Activated CD4-positive, CD25-positive, alpha-beta regulatory T cell (primary cell): ENCODE data around the gene CCDC192.
"Not testable (repeated sequence)": the region's sequence is repeated elsewhere in the genome, so short reads cannot be mapped to it uniquely, and the experiment has no call there.

Experiments
- DNase-seq, 4 experiments: peaks; one replicate each; lab custom pipeline; 2025; lab: John Stamatoyannopoulos, UW

Gene CCDC192

DNA sequence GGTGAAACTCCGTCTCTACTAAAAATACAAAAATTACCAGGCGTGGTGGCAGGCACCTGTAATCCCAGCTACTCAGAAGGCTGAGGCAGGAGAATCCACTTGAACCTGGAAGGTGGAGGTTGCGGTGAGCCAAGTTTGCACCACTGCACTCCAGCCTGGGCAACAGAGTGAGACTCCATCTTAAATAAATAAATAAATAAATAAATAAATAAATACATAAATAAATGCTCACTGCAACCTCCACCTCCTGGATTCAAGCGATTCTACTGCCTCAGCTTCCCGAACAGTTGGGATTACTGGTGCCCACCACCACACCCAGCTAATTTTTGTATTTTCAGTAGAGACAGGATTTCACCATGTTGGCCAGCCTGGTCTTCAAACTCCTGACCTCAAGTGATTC, 144.4 kb downstream of the CCDC192 start:
- DNase-seq = not testable (repeated sequence)

DNA sequence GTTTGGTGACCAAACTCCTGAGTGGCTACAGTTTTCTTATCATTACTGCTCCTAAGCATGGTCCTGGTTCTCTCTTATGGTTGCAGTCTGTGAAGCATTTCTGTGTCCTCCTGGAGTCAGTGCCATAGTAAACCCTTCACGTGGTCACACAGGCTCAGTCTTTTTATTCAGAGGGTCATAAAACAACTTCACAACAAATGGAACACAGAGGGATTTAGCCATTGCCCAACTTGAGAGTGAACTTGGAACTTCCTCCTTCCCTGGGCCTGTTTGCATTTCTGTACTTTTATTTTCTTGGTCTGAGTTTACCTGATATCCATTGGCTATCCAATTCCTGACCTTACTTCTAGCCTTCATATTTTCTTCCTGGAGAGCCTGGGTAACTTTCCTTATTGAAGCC, 144.9 kb downstream of the CCDC192 start:
- DNase-seq = no peak

DNA sequence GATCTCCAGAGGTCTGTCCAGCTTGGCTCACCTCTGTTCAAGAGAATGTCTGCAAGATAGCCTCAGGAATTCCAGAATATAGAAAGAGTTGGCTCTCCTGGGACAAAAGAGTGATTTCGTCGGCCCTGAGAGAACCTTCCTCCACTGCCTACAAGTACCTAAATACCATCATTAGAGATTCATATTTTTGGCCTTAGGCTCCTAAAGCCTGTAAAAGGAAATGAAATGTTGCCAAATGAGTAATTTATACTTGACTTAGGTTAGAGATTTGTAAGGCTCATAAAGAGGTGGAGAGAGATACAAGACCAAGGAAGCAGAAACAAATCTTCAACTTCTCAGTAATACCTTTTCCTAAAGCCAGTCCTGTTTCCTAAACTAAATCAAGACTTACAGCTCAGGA, 146.2 kb downstream of the CCDC192 start:
- no peak for DNase-seq

DNA sequence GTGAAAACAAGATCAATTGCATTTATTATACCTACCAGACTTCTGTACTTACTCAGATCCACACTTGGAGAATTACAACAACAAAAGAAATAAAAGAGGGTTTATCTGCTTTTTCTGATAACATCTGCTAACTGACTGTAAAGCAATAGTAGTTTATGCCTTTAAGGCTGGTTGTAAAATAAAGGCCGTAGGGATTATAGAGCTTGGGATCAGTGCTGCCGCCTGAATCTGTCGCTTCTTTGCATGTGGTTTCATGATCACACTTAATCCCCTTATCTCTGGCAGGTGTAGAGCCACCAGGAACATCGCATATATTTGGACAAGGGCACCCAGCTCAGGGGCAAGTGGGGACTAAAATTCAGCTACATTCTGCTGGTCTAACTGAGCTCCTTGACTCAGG, 146.7 kb downstream of the CCDC192 start:
- DNase-seq = no peak

DNA sequence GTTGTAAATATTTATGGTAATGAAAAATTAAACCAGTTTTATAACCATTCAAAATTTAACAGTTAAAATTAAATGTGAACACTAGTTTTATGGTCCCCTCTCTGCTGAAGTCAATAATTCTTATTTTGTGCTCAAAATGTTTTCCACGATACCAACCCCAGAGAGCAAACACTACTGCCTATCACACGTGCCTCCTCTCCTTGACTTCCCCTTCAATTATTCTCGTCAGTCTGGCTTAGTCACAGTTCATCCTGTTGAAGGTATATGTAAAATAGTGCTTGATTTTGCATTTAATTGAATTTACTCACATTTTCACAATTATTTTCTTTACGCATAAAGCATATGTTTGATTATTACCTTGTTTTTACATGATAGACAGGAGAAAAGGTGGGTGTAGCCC, 148.8 kb downstream of the CCDC192 start:
- DNase-seq = no peak

DNA sequence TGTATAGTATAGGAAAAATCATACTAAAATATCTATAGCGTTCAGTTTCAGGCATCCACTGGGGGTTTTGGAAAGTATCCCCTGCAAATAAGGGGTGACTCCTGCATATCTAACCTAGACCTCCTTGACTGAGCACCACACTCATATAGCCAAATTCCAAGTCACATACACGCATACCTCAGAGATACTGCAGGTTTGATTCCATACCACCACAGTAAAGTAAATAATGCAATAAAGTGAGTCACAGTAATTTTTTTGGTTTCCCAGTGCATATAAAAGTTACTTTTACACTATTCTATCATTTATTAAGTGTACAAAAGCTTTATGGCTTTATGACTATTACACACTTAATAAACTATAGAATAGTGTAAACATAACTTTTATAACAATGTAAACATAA, 151.3 kb downstream of the CCDC192 start:
- no peak for DNase-seq

DNA sequence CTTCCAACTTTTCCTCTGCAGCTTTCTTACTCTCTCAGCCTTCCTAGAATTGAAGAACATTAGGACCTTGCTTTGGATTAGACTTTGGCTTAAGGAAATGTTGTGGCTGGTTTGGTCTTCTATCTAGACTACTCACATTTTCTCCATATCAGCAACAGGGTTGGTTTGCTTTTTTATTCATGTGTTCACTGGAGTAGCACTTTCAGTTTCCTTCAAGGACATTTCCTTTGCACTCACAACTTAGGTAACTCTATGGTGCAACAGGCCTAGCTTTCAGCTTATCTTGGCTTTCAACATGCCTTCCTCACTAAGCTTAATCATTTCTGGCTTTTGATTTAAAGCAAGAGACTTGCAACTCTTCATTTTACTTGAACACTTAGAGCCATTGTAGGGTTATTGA, 153.1 kb downstream of the CCDC192 start:
- no peak for DNase-seq

DNA sequence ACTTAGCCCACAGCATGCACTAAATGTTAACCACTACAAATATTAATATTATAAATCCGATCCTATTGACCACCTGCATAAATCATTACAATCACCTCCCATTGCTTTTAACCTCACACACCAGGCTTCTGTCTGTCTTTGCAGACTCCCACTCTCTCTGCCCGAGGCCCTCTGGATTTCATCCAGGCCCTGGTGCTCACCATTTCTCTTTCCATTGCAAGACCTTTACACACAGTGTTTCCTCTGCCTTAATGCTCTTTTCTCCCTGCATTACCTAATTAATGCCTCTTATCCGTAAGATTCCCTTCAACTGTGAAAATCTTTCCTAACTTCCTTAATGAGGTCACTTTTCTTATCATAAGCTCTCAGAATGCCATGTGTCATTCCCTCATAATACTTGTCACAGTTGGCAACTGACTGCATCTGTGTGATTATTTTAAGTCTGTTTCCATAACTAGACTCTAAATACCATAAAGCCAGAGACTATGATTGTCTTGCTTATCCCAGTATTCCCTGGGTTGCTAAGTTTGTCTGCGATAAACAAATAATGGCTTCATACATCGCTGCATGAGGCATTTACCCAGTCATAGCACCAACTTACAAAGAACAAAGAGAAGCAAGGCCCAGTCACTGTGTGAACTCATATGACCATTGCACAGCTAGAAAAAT, 155.1 kb downstream of the CCDC192 start:
- DNase-seq = no peak

DNA sequence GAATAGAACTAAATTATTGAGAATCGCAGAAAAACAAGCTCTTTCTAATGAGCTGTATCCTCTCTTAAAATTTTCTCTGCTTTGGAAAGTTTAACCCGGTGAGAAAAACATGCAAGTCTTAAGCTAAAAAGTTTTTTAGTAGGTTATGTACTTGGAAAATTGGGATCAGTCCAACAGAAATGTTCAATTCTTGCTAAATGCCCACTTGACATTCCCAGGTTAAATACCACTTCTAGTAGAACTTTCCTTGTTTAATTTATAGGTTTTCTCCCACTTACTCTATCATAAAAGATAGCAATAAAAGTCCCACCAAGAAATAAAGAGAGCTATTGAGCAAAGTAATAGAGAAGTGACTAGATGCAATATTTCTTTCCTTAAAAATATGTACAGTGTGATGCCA, 157.1 kb downstream of the CCDC192 start:
- no peak for DNase-seq

DNA sequence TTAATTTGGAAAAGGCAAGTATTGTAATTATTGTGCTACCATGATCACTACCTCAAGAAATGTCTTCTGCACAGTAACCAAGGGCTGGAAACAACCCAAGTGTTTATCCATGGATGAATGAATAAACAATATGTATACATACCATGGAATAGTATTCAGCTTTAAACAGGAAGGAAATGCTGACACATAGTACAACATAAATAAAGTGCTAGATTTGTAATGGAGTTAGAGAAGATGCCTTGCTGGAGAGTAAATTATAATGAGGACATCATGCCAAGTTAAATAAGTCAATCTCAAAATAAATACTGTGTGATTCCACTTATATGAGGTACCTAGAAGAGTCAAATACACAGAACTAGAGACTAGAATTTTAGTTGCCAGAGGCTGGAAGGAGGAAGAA, 160.0 kb downstream of the CCDC192 start:
- DNase-seq = no peak

DNA sequence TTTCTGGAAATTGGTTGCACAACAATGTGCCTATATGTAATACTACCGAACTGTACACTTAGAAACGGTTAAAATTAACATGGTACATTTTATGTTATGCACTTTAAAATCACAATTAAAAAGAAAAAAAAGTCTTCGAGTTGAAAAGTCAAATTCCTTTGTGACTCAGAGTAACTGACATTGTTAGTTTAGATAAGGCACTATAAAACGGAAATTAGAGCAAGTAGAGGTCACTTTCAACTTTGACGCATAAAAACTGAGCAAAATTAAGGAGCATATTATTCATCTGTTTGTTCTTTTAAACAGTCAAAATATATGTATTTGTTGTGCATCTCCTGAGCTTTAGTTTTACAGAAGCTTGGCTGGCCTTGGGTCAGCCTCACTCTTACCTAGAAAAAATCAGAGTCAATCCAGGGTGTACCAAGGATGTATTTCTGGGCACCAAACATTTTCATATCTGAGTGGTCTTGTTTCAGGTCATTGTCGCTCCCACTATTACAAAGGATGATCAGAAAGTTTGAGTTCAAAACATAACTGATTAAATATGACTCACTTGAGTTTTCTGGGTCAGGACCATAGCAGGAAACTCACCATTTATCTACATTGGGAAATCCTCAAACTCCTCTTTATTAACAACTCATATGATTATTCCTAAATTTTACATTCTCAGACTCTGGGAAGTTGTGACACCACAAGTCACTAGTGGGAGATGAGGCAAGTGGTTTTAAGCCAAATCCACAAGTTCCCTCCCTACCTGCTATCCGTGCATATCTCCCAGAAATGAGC, 160.6 kb downstream of the CCDC192 start:
- DNase-seq = no peak

DNA sequence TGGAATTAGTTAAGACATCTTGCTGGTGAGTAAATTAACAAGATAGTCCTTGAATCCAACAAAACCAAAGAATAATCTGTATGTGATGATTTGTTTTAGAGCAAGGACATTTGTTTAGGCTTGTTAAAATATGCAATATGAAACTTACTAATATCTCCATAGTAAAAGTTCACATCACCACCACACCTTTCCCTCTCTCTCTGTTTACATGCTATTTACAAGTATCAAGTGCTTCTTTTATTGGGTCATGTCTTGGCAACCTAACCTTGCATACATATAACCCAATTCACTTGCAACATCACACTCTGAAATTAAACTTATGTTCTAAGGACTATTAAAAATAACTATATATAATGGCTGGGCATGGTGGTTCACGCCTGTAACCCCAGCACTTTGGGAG, 161.3 kb downstream of the CCDC192 start:
- no peak for DNase-seq

DNA sequence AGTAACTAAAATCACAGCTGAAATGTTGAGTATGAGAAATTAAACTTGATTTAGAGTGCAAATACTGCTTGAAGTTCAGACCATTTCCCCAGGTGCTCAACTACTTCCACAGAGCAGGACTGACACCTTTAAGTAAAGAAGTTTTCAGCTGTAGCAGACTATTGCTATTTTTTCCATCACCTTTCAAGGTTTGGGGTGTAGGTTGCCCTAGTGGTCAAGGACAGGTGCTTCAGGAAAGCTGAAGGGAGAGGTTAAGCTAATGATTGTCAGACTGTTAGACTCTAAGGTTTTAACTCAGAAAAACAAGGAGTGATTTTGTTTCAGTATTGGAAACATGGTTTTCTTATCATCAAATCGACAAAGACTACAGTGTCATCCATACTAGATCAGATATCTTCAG, 162.1 kb downstream of the CCDC192 start:
- no peak for DNase-seq

DNA sequence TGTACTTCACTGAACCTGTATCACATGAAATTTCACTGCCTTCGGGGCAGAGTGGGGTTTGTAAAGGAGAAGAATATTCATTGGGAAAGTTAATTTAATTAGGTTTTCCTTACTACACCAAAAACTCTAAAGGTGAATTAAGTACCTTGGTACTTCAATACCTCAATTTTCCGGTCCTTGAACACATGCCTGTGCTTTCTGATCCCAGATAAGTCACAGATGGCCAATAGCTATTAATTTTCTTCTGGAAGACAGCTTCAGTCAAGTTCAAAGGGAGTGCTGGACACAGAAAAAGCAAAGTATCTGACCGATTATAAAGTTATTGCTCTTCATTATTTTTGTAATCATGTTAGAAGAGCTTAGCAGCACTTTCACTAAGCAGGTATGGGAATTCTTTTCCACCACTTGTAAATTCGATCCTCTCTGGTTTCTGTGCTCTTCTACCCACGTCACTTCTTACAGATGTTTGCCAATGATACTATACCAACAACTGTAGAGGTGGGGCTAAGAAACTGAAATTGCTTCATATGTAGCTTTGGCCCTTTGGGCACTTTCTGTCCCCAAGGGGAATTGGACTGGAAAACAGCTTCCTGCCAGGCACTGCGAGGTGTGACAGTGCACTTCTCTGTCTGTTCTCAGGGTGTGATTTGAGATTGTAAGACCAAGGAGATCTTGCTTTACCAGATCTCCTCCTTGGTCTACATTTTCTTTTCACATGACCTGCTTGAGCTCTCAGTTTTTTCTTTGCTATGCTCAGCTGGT, 164.0 kb downstream of the CCDC192 start:
- no peak for DNase-seq

DNA sequence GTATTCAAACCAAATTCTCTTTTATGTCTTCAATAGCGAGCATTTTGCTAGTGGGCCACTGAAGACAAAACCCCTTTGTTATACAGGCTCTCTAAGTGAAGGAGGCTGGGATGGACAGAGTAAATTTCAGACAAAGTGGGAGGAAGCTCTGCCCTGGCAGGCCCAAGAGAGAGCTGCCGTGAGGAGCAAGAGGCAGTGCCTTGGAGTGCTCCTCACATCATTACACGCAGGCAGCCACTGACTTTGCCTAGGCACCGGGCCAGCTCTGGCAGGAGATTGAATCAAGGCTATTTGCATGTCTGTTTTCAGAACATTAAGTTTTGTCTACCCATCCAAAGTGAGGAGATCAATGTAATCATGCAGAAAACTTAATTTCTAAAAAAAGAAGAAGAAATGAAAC, 167.7 kb downstream of the CCDC192 start:
- no peak for DNase-seq

DNA sequence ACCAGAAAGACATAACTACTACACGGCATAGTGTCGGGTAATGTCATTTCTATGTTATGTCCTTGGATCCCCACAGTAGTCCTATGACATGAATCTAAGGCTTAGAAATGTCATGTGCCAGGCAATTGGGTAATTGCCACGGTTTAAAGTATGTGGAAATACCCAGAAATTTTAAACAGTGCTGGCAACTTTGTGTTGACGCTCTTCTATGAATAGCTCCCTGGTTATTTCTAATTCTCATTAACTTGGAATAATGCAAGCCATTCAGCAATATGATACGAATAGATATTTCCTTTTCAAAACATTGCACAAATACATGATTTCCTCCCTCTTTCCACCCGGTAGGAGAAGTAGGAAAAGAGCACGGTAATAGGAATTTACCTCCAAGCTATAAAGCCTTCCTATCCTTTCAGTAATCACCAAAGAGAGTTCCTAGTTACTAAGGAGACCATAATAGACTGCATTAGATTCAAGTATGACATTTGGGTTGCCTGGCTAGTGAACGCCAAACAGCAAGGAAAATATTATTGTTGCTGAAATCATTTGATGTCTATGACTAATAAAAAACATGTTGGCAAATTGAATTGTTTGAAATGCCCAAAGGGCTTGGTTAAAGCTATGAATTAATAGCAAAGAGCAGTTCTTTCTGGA, 168.4 kb downstream of the CCDC192 start:
- DNase-seq = no peak

DNA sequence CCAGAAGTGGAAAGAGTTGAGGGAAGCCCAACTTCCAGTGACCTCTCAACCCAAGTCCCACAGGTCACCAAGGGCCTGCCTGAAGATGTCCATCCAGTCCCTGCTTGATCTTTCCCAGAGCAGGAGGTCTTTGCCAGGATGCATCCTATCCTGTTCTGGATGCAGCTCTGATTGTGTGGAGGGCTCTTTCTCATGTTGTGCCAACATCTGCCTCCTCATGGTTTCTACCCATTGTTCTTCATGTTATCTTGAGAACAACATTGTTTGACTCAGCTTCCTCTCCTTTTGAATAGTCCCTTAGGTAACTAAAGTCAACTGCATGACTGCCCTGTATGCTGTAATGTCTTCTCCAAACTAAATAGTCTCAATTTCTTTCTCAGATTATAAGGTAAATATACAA, 169.3 kb downstream of the CCDC192 start:
- DNase-seq = no peak

DNA sequence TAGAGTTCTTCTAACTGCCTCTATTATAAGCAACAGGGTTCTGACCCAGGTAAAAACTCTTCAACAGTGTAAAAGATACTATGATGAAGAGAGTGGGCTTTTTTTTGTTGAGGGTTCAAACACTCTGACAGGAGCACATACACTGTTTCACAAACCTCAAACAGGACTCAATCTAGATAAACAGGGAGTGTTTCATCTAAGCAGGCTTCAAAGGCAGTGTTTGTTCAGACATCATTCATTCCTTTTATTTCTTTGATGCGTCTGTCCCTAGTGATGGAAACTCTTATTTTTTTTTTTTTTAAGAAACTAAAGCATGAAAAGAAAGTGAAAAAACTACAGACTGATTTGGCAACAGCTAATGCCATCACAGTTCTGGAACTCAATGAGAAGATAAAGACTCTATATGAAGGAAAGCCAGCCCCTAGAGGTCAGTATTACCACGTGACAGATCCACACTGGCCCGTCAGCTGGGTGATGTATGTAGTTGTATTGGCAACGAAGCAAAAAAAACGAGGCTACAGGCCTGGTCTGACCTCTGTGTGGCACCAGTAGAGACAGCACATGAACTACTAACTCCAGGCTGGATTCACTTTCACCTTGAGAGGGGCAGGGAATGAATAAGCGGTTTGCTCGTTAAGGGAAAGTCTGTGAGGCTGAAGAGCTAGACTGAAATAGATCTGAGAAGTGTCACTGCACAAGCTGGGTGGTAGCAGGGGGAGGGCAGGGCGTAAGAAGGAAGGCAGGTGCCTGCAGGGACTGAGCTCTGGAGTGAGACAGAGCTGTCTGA, 172.2 kb downstream of the CCDC192 start:
- DNase-seq = peak in 1 of 4 experiments; percentile 1

DNA sequence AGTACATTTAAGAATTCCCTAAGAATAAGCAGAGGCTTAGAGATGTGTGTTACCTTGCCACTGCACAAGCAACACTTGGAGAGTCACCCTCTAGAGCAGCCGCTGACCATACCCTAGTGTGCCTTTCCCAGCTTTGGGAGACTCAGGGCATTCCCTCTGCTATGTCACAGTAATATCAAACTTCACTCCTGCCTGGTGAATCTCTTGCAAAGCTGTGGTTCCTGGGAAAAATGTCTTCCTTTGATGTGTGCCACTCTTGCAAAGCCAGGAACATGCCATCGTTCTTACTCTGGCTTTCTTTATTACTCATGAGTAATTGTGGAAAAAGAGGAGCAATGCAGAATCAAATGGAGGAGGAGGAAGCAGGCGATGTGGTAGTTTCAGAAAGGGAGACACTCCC, 173.2 kb downstream of the CCDC192 start:
- DNase-seq = no peak

DNA sequence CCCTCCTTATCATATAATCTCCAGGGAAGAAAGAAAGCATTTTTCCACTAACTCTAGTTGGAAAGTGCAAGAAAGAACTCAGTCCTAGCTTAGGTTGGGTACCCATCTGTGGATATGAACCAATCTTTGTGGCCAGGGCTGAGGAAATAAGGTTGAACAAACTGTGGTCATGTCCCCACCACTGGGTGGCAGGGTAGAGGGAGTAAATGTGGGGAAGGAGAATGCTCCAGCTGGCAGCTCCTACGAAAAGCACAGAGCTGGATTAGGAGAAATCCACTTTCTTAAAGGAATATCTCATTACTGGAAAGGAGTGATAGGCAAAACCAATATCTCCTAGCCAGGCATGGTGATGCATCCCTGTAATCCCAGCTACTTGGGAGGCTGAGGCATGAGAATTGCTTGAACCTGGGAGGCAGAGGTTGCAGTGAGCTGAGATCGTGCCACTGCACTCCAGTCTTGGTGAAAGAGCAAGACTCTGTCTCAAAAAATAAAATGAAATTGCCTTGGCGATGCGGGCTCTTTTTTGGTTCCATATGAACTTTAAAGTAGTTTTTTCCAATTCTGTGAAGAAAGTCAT, 175.1 kb downstream of the CCDC192 start:
- DNase-seq = no peak

DNA sequence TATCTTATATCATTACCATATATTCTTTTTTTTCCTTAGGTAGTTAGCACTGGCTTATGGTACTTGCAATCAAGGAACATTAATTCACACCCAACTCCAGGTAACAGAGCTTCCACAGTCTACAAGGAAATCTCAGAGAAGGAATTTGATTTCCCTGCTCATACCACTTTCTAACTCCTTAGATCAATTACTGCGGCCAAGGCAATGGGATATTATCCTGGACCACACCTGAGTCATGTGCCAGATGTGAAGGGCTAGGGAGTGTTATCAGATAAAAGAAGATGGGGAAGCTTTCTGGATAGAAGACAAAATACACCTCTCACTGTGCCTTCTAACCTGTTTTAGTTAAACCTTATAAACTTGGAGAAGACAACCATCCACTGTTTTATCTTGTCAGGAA, 181.2 kb downstream of the CCDC192 start:
- no peak for DNase-seq
